ENCODE measurements around the gene UBL3.
A peak's percentile ranks its signal among the peaks of the same experiment; 100 is the strongest.

UBL3 gene

DNA sequence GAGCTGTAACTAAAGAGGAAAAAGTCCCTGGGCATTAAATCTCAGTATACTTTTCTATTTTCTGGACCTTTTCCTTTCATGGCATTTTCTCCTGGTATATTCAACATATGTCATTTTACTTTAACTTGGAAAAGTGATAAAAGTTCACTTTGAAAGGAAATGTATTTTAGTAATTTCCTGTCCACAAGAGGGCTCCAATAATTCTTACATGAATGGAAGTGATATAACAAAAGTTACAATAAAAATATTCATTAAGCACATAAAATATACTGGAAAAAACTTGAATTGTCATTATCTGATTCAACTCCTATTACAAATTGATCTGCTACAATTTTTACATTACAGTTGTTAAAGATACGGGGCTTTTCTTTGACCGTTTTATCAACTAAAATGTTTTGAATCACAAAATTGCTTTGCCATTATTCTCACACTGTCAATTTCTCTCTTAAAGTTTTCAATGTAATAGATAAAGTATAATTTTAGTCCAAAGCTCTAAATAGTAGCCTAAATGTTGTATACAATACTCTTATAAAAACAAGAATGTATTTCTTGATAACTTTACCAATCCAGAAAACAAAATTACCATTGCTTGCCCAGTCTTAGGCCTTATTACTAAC is 4.9 kb downstream of the UBL3 start:
- no CpG with 5 or more reads among the region's 2 CpGs for WGBS (ENCODE audit: extremely low coverage, insufficient coverage, insufficient read length)
- Histone ChIP-seq H4K12ac (ENCODE audit: low read depth, low read length) (no peak overlapping the region), H2BK12ac (ENCODE audit: low read length) (no peak overlapping the region), H3K14ac (ENCODE audit: low read length) (no peak overlapping the region), H3K23ac (ENCODE audit: low read length) (no peak overlapping the region), H3K36me3 (ENCODE audit: control insufficient read depth in 1 of 2, insufficient read depth in 2 of 2, low read length in 2 of 2) (no peaks in the 10 kb centered on the region), H4K8ac (ENCODE audit: low read depth, low read length) (no peak overlapping the region), H3K4me3 (ENCODE audit: low read depth, low read length) (no peak overlapping the region), H2BK120ac (ENCODE audit: insufficient read depth, low read length, poor library complexity) (no peak overlapping the region), H3K9ac (ENCODE audit: low read length) (no peak overlapping the region), H3K79me2 (ENCODE audit: control insufficient read depth, insufficient read depth, low read length, poor library complexity) (peaks cover 23% of the 10 kb centered on the region), H3K18ac (ENCODE audit: low read length) (no peak overlapping the region), H3K79me1 (ENCODE audit: low read length) (peaks cover 24% of the 10 kb centered on the region), H2AK5ac (ENCODE audit: low read length) (no peak overlapping the region), H2BK5ac (ENCODE audit: low read depth, low read length, poor library complexity) (no peak overlapping the region), H3K4me2 (ENCODE audit: low read length) (no peak overlapping the region), H3K9me3 (ENCODE audit: insufficient read depth, low read depth, low read length) (no peaks in the 10 kb centered on the region), H3K27me3 (ENCODE audit: insufficient read depth, low read length) (no peaks in the 10 kb centered on the region), H4K91ac (ENCODE audit: low read depth, low read length) (no peak overlapping the region), H3K4ac (ENCODE audit: low read depth, low read length) (no peak overlapping the region), H2AFZ (ENCODE audit: insufficient read depth, low read length, poor library complexity) (no peak overlapping the region), H3K27ac (ENCODE audit: low read depth, low read length) (no peak overlapping the region), H3K4me1 (ENCODE audit: control insufficient read depth in 1 of 2, insufficient read depth in 2 of 2, low read length in 2 of 2) (peaks cover 0 to 2% of the 10 kb centered on the region in 2 experiments)
- DNase-seq, result peak in 1 of 2 donors; percentile 12

- Histone ChIP-seq H4K91ac (ENCODE audit: low read depth, low read length) (no peak overlapping the region), H3K23ac (ENCODE audit: low read length) (no peak overlapping the region), H3K4ac (ENCODE audit: low read depth, low read length) (no peak overlapping the region), H2BK5ac (ENCODE audit: low read depth, low read length, poor library complexity) (no peak overlapping the region), H3K9me3 (ENCODE audit: insufficient read depth, low read depth, low read length) (no peaks in the 10 kb centered on the region), H3K4me3 (ENCODE audit: low read depth, low read length) (no peak overlapping the region), H2BK12ac (ENCODE audit: low read length) (no peak overlapping the region), H3K4me2 (ENCODE audit: low read length) (no peak overlapping the region), H3K79me1 (ENCODE audit: low read length) (peaks cover 14% of the 10 kb centered on the region), H2BK120ac (ENCODE audit: insufficient read depth, low read length, poor library complexity) (no peak overlapping the region), H3K36me3 (ENCODE audit: control insufficient read depth in 1 of 2, insufficient read depth in 2 of 2, low read length in 2 of 2) (no peaks in the 10 kb centered on the region), H3K9ac (ENCODE audit: low read length) (no peak overlapping the region), H4K8ac (ENCODE audit: low read depth, low read length) (no peak overlapping the region), H3K18ac (ENCODE audit: low read length) (no peak overlapping the region), H3K27ac (ENCODE audit: low read depth, low read length) (no peak overlapping the region), H2AK5ac (ENCODE audit: low read length) (no peak overlapping the region), H4K12ac (ENCODE audit: low read depth, low read length) (no peak overlapping the region), H3K14ac (ENCODE audit: low read length) (no peak overlapping the region), H3K79me2 (ENCODE audit: control insufficient read depth, insufficient read depth, low read length, poor library complexity) (peaks cover 17% of the 10 kb centered on the region), H2AFZ (ENCODE audit: insufficient read depth, low read length, poor library complexity) (no peak overlapping the region), H3K27me3 (ENCODE audit: insufficient read depth, low read length) (no peaks in the 10 kb centered on the region), H3K4me1 (ENCODE audit: control insufficient read depth in 1 of 2, insufficient read depth in 2 of 2, low read length in 2 of 2) (peaks cover 0 to 2% of the 10 kb centered on the region in 2 experiments)
- no CpG with 5 or more reads among the region's 1 CpG for WGBS (ENCODE audit: extremely low coverage, insufficient coverage, insufficient read length)
- DNase-seq, result peak in 1 of 2 donors; percentile 72
These were observed 6.0 kb downstream of the UBL3 start for GRCh38 chr13:29844441-29844840.

- Histone ChIP-seq H3K9me3 (ENCODE audit: insufficient read depth, low read depth, low read length) (no peaks in the 10 kb centered on the region), H3K9ac (ENCODE audit: low read length) (no peak overlapping the region), H3K27me3 (ENCODE audit: insufficient read depth, low read length) (no peaks in the 10 kb centered on the region), H3K4me1 (ENCODE audit: control insufficient read depth in 1 of 2, insufficient read depth in 2 of 2, low read length in 2 of 2) (peaks cover 3 to 8% of the 10 kb centered on the region in 2 experiments), H3K14ac (ENCODE audit: low read length) (no peak overlapping the region), H4K91ac (ENCODE audit: low read depth, low read length) (no peak overlapping the region), H2BK5ac (ENCODE audit: low read depth, low read length, poor library complexity) (no peak overlapping the region), H3K79me1 (ENCODE audit: low read length) (peaks cover 3% of the 10 kb centered on the region), H3K23ac (ENCODE audit: low read length) (no peak overlapping the region), H4K8ac (ENCODE audit: low read depth, low read length) (no peak overlapping the region), H3K27ac (ENCODE audit: low read depth, low read length) (no peak overlapping the region), H2BK120ac (ENCODE audit: insufficient read depth, low read length, poor library complexity) (no peak overlapping the region), H2AFZ (ENCODE audit: insufficient read depth, low read length, poor library complexity) (no peak overlapping the region), H3K4me2 (ENCODE audit: low read length) (no peak overlapping the region), H3K18ac (ENCODE audit: low read length) (no peak overlapping the region), H3K79me2 (ENCODE audit: control insufficient read depth, insufficient read depth, low read length, poor library complexity) (peaks cover 14% of the 10 kb centered on the region), H3K4me3 (ENCODE audit: low read depth, low read length) (no peak overlapping the region), H3K36me3 (ENCODE audit: control insufficient read depth in 1 of 2, insufficient read depth in 2 of 2, low read length in 2 of 2) (no peaks in the 10 kb centered on the region), H4K12ac (ENCODE audit: low read depth, low read length) (no peak overlapping the region), H2AK5ac (ENCODE audit: low read length) (no peak overlapping the region), H3K4ac (ENCODE audit: low read depth, low read length) (no peak overlapping the region), H2BK12ac (ENCODE audit: low read length) (no peak overlapping the region)
- peak in 1 of 2 donors; percentile 60 for DNase-seq
- no CpG with 5 or more reads among the region's 3 CpGs for WGBS (ENCODE audit: extremely low coverage, insufficient coverage, insufficient read length)
These were observed 9.8 kb downstream of the UBL3 start for GRCh38 chr13:29840585-29840984.

DNA sequence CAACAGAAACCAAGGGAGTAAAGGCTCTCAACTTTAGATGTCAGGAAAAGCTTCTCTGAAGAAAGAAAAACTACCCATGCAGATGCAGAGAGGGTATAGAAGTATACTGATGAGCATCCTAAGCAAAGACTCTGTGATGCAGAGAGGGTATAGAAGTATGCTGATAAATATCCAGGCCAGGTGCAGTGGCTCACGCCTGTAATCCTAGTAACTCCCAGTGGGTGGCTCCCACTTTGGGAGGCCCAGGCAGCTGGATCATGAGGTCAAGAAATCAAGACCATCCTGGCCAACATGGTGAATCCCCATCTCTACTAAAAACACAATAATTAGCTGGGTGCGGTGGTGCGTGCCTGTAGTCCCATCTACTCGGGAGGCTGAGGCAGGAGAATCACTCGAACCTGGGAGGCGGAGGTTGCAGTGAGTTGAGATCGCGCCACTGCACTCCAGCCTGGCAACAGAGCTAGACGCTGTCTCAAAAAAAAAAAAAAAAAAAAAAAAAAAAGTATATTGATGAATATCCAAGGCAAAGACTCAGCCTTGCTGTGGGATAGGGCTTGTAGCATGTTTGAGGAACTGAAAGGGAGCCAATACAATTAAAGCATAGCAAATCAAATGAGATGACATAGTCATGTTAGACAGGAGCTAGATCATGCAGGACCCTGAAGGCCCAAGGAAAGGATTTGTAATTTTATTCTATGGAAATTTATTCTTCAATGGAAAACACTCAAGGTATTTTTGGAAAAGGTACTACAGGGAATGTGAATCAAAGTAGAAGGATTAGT is 14.9 kb downstream of the UBL3 start:
- no peak overlapping the region for H4K8ac ChIP-seq (ENCODE audit: low read depth, low read length)
- H3K4me2 ChIP-seq (ENCODE audit: low read length), result no peak overlapping the region
- H2AK5ac ChIP-seq (ENCODE audit: low read length), result no peak overlapping the region
- H3K79me1 ChIP-seq (ENCODE audit: low read length), result peaks cover 1% of the 10 kb centered on the region
- H3K18ac ChIP-seq (ENCODE audit: low read length), result no peak overlapping the region
- peak overlapping the region; percentile 98 for H3K4ac ChIP-seq (ENCODE audit: low read depth, low read length)
- no peak overlapping the region for H4K91ac ChIP-seq (ENCODE audit: low read depth, low read length)
- H3K9me3 ChIP-seq (ENCODE audit: insufficient read depth, low read depth, low read length), result no peaks in the 10 kb centered on the region
- WGBS (ENCODE audit: extremely low coverage, insufficient coverage, insufficient read length), result no CpG with 5 or more reads among the region's 9 CpGs
- no peak overlapping the region for H3K27ac ChIP-seq (ENCODE audit: low read depth, low read length)
- no peaks in the 10 kb centered on the region for H3K27me3 ChIP-seq (ENCODE audit: insufficient read depth, low read length)
- no peak overlapping the region for H3K4me3 ChIP-seq (ENCODE audit: low read depth, low read length)
- H3K4me1 ChIP-seq (ENCODE audit: control insufficient read depth in 1 of 2, insufficient read depth in 2 of 2, low read length in 2 of 2), result peaks cover 6 to 16% of the 10 kb centered on the region in 2 experiments
- H3K9ac ChIP-seq (ENCODE audit: low read length), result no peak overlapping the region
- H4K12ac ChIP-seq (ENCODE audit: low read depth, low read length), result no peak overlapping the region
- no peak overlapping the region for H2BK120ac ChIP-seq (ENCODE audit: insufficient read depth, low read length, poor library complexity)
- H2BK12ac ChIP-seq (ENCODE audit: low read length), result no peak overlapping the region
- H3K79me2 ChIP-seq (ENCODE audit: control insufficient read depth, insufficient read depth, low read length, poor library complexity), result peaks cover 25% of the 10 kb centered on the region
- H2AFZ ChIP-seq (ENCODE audit: insufficient read depth, low read length, poor library complexity), result no peak overlapping the region
- H3K23ac ChIP-seq (ENCODE audit: low read length), result no peak overlapping the region
- no peak for DNase-seq
- no peak overlapping the region for H3K14ac ChIP-seq (ENCODE audit: low read length)
- H2BK5ac ChIP-seq (ENCODE audit: low read depth, low read length, poor library complexity), result no peak overlapping the region
- H3K36me3 ChIP-seq (ENCODE audit: control insufficient read depth in 1 of 2, insufficient read depth in 2 of 2, low read length in 2 of 2), result peaks cover 0 to 3% of the 10 kb centered on the region in 2 experiments

Data from trophoblast cell (in vitro differentiated cells and primary cell).